Measurements from ENCODE around the gene RAI1. TPM values are rescaled to one million over a fixed set of nuclear protein-coding genes. Genes with fewer than 3 reads are reported as not detected.

Gene RAI1
- total and polyA plus RNA-seq, 2 of the 8 experiments (the other 6 are each of a cell fraction or from before 2014, with no cell fraction given), result 0.39 to 1.2 TPM

- TF ChIP-seq TCF12 (IDR thresholded peaks at IDR 0.05; ENCODE audit: low read depth, low read length), result no peak
- TF ChIP-seq TBP (IDR thresholded peaks at IDR 0.05; ENCODE audit: low read depth, low read length), result no peak
- TF ChIP-seq EP300 (IDR thresholded peaks at IDR 0.05; ENCODE audit: borderline replicate concordance in 1 of 2, low read depth in 2 of 2, low read length in 2 of 2), result no peak
- TF ChIP-seq SIX5 (IDR thresholded peaks at IDR 0.05; ENCODE audit: low read depth, low read length), result no peak
- no peak for TF ChIP-seq KDM4A (IDR thresholded peaks at IDR 0.05; ENCODE audit: low read depth, low read length, severe bottlenecking)
Measured at GRCh38 chr17:17774009-17774881, 93.0 kb downstream of the RAI1 start (continued).

Measured in H1 (cell line).